Astrocyte (in vitro differentiated cells and primary cell): Measurements from ENCODE around the gene COX19.

ENCODE experiments used
- CTCF ChIP-seq: IDR thresholded peaks from 2 replicates; pipeline ENCODE4 v1.5.1; 2011; ENCODE audit warnings: low read depth, mild to moderate bottlenecking, inconsistent platforms, low read length, moderate library complexity; ENCODE audit not compliant: insufficient read depth
- EZH2 ChIP-seq: IDR thresholded peaks from 2 replicates; pipeline ENCODE4 v1.6.1; 2012; ENCODE audit warnings: mild to moderate bottlenecking, low read length, inconsistent platforms; ENCODE audit not compliant: insufficient read depth

GRCh38 chr7:1011297-1012003 lies 36.1 kb upstream of the COX19 start:
- TF ChIP-seq CTCF (no peak), EZH2 (no peak)
